HG03064 (cell line): ENCODE results near the gene SNX3.

Source experiments
- ATAC-seq: cut with Tn5 transposase; IDR thresholded peaks from one replicate; pipeline ENCODE4 v1.9.1; 2021; ENCODE audit warnings: low read depth; ENCODE audit not compliant: unreplicated experiment

The SNX3 gene

GRCh38 chr6:108209738-108210137, 51.1 kb downstream of the SNX3 start:
- ATAC-seq = no peak

GRCh38 chr6:108207013-108207412, 53.8 kb downstream of the SNX3 start:
- no peak for ATAC-seq

- no peak for ATAC-seq
These were observed 57.4 kb downstream of the SNX3 start for GRCh38 chr6:108203189-108204112.

- no peak for ATAC-seq
These were observed 60.2 kb downstream of the SNX3 start for GRCh38 chr6:108200631-108201030.

GRCh38 chr6:108200186-108200585, 60.7 kb downstream of the SNX3 start:
- ATAC-seq = no peak

- ATAC-seq = no peak
These were observed 61.9 kb downstream of the SNX3 start for GRCh38 chr6:108198761-108199498.

GRCh38 chr6:108195209-108195608, 65.6 kb downstream of the SNX3 start:
- no peak for ATAC-seq

- no peak for ATAC-seq
These were observed 66.3 kb downstream of the SNX3 start for GRCh38 chr6:108194503-108194902.

GRCh38 chr6:108193835-108194234, 67.0 kb downstream of the SNX3 start:
- ATAC-seq = no peak

GRCh38 chr6:108193131-108193530, 67.7 kb downstream of the SNX3 start:
- ATAC-seq = no peak

- no peak for ATAC-seq
These were observed 73.3 kb downstream of the SNX3 start for GRCh38 chr6:108187519-108187918.

GRCh38 chr6:108186226-108186625, 74.6 kb downstream of the SNX3 start:
- no peak for ATAC-seq

- no peak for ATAC-seq
These were observed 80.1 kb downstream of the SNX3 start for GRCh38 chr6:108180776-108181175.

GRCh38 chr6:108180266-108180665, 80.6 kb downstream of the SNX3 start:
- no peak for ATAC-seq

- no peak for ATAC-seq
These were observed 81.1 kb downstream of the SNX3 start for GRCh38 chr6:108179741-108180140.

- no peak for ATAC-seq
These were observed 84.4 kb downstream of the SNX3 start for GRCh38 chr6:108176281-108177089.

GRCh38 chr6:108175592-108176279, 85.1 kb downstream of the SNX3 start:
- no peak for ATAC-seq

GRCh38 chr6:108175176-108175591, 85.7 kb downstream of the SNX3 start:
- no peak for ATAC-seq

- ATAC-seq = no peak
These were observed 86.3 kb downstream of the SNX3 start for GRCh38 chr6:108174371-108175175.
